Measurements from ENCODE around the gene CFLAR.
"Not testable (repeated sequence)": the region's sequence is repeated elsewhere in the genome, so short reads cannot be mapped to it uniquely, and the experiment has no call there.

The CFLAR gene

DNA sequence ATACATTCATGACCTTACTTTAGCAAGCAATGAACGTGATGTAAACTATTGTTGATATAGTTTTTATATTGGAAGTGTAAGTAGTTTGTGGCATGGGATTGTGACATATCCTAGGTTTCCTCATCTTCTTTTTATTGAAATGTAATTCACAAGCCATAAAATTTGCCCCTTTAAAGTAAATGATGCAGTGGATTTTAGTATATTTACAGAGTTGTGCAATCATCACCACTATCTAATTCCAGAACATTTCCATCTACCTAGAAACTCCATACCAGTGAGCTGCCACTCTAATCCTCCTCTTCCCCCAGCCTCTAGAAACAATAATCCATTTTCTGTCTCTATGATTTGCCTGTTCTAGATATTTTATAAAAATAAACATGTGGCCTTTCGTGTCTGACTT lies 56.3 kb downstream of the CFLAR start:
- DNase-seq, result no peak
- Mint-ChIP-seq H3K4me1 (peaks cover 19% of the 10 kb centered on the region), H3K4me3 (no peak overlapping the region), H3K9me3 (peaks cover 15% of the 10 kb centered on the region), H3K27me3 (no peaks in the 10 kb centered on the region), H3K27ac (no peak overlapping the region), H3K36me3 (ENCODE audit: low read depth) (peaks cover 5% of the 10 kb centered on the region)
- ATAC-seq, result no peak

DNA sequence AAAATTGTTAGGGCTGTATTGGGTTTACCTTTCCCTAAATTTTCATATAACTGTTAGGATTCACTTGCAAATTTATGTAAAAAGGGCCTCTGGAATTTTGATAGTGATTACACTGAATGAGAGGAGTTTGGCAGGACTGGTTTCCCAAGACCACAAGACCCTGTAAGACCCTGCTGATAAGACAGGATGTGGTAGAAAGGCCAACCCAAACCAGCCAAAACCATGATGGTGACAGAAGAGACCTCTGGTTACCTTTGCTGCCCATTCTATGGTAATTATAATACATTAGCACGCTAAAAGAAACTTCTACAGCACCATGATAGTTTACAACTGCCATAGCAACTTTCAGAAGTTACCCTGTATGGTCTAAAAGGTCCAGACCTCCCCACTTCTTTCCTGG lies 58.7 kb downstream of the CFLAR start:
- H3K27me3 Mint-ChIP-seq, result no peaks in the 10 kb centered on the region
- H3K36me3 Mint-ChIP-seq (ENCODE audit: low read depth), result no peaks in the 10 kb centered on the region
- peaks cover 16% of the 10 kb centered on the region for H3K4me1 Mint-ChIP-seq
- no peak overlapping the region for H3K27ac Mint-ChIP-seq
- ATAC-seq (no peak), DNase-seq (no peak)
- H3K9me3 Mint-ChIP-seq, result peaks cover 5% of the 10 kb centered on the region
- no peak overlapping the region for H3K4me3 Mint-ChIP-seq

- H3K27ac Mint-ChIP-seq, result no peak overlapping the region
- H3K4me1 Mint-ChIP-seq, result peaks cover 20% of the 10 kb centered on the region
- peaks cover 5% of the 10 kb centered on the region for H3K9me3 Mint-ChIP-seq
- H3K27me3 Mint-ChIP-seq, result no peaks in the 10 kb centered on the region
- DNase-seq (no peak), ATAC-seq (no peak)
- no peaks in the 10 kb centered on the region for H3K36me3 Mint-ChIP-seq (ENCODE audit: low read depth)
- no peak overlapping the region for H3K4me3 Mint-ChIP-seq
Observed at GRCh38 chr2:201176081-201176481, 60.1 kb downstream of the CFLAR start.

DNA sequence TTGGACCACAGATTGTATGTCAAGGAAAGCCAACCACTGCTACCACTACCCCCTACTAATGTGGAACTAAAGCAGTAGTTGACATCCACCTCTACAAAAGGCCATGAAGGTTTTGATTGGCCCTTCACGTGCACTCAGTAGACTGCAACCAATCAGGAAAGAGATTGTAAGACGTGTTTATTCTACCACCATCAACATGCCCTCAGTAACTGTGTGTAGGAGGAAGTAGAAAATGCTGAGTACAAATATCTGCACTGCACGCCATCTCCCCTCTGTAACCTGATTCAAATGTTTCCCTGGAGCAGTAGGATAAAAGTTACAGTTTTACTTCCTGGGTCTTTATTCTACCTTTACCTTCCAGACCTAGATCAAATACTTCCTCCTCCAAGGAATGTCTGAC lies 64.0 kb downstream of the CFLAR start:
- Mint-ChIP-seq H3K36me3 (ENCODE audit: low read depth) (no peaks in the 10 kb centered on the region), H3K4me1 (peaks cover 43% of the 10 kb centered on the region), H3K9me3 (no peaks in the 10 kb centered on the region), H3K27ac (no peak overlapping the region), H3K27me3 (no peaks in the 10 kb centered on the region), H3K4me3 (no peak overlapping the region)
- DNase-seq (no peak), ATAC-seq (peak; percentile 5)

DNA sequence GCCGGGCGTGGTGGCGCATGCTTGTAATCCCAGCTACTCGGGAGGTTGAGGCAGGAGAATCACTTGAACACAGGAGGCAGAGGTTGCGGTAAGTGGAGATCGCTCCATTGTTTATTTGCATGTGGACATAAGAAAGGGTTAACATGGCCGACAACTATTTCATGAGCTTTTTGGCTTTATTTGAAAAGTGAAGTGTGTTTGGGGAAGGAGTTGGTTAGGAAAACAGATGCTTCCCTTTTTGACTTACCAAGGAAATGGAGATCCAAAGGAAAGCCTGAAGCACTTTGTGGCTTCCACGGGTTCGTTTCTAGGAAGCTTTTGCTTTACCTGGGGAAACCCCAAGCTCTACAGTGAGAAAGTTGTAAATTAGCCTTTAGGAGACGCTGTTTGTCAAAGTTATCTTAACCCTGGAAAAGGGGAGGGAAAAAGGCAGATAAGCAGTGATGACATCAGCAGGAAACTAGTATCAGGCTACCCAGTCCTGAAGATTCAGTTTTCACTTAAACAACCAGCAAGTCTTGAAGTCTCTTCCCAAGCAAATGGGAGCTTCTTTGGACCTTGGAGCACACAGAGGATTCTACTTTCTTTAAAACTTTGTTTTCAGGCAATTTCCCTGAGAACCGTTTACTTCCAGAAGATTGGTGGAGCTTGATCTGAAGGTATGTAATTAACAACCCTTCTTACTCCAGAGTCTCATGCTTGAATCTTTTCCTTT lies 66.8 kb downstream of the CFLAR start, which contains the start of gene CASP10:
Gene CASP10 (plus strand): TSS at position 492 of the 715 bp plus-strand sequence. CDS start 2,637 bp downstream, outside the sequence.
- peaks cover 59% of the 10 kb centered on the region for H3K4me1 Mint-ChIP-seq
- H3K27ac Mint-ChIP-seq, result peak within 1 kb of the TSS; percentile 88
- no peaks in the 10 kb centered on the region for H3K27me3 Mint-ChIP-seq
- no peaks in the 10 kb centered on the region for H3K9me3 Mint-ChIP-seq
- peaks cover 15% of the 10 kb centered on the region for H3K36me3 Mint-ChIP-seq (ENCODE audit: low read depth)
- no peak for DNase-seq
- peak; percentile 75 for ATAC-seq
- H3K4me3 Mint-ChIP-seq, result peak within 1 kb of the TSS; percentile 89

DNA sequence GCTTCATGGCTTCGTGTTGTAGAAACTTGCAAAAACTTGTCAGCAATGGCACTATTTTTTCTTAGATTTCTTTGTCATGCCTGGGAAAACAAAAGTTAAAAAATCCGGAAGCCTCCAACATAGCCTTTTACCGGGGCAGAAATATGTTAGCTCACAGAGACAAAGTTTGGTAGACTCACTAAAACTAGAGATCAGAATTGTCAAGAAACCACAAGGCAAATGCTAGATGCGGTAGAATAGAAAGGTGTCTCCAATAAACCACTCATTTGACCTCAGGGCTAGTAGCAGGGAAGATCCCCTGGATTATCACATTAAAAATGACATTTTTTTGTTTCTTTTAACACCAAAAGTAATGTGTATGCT lies 67.4 kb downstream of the CFLAR start:
- Mint-ChIP-seq H3K27ac (peak overlapping the region; percentile 88), H3K27me3 (no peaks in the 10 kb centered on the region), H3K36me3 (ENCODE audit: low read depth) (peaks cover 20% of the 10 kb centered on the region), H3K4me3 (peak overlapping the region; percentile 89), H3K9me3 (no peaks in the 10 kb centered on the region), H3K4me1 (peaks cover 62% of the 10 kb centered on the region)
- DNase-seq (no peak), ATAC-seq (no peak)

GRCh38 chr2:201183835-201184234 lies 67.9 kb downstream of the CFLAR start:
- DNase-seq (peak; percentile 16), ATAC-seq (peak; percentile 25)
- H3K4me1 Mint-ChIP-seq, result peaks cover 66% of the 10 kb centered on the region
- H3K9me3 Mint-ChIP-seq, H3K27me3 Mint-ChIP-seq: not testable (repeated sequence)
- peaks cover 24% of the 10 kb centered on the region for H3K36me3 Mint-ChIP-seq (ENCODE audit: low read depth)
- H3K4me3 Mint-ChIP-seq, result peak overlapping the region; percentile 89
- peak overlapping the region; percentile 88 for H3K27ac Mint-ChIP-seq

DNA sequence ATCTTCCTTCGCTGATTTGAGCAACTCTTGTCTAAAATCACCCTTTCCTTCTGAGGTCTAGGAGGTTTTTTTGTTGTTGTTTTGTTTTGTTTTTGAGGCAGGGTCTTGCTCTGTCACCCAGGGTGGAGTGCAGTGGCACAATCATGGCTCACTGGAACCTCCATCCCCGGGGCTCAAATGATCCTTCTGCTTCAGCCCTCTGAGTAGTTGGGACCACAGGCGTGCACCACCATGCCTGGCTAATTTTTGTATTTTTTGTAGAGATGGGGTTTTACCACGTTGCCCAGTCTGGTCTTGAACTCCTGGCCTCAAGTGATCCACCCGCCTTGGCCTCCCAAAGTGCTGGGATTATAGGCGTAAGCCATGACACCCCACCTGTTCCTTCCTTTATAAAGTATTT lies 68.3 kb downstream of the CFLAR start:
- ATAC-seq, result peak; percentile 21

DNA sequence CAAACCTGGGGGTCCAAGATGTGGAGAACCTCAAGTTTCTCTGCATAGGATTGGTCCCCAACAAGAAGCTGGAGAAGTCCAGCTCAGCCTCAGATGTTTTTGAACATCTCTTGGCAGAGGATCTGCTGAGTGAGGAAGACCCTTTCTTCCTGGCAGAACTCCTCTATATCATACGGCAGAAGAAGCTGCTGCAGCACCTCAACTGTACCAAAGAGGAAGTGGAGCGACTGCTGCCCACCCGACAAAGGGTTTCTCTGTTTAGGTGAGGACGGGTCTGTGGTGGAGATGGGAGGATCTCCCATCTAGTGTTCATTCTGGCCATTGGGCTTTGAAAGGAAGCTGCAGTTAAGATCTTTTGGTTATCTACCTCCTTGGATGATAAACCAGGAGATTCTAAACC lies 69.9 kb downstream of the CFLAR start:
- H3K4me3 Mint-ChIP-seq, result peak overlapping the region; percentile 89
- no peaks in the 10 kb centered on the region for H3K27me3 Mint-ChIP-seq
- peaks cover 75% of the 10 kb centered on the region for H3K4me1 Mint-ChIP-seq
- H3K36me3 Mint-ChIP-seq (ENCODE audit: low read depth), result peaks cover 33% of the 10 kb centered on the region
- ATAC-seq (no peak), DNase-seq (peak; percentile 27)
- no peaks in the 10 kb centered on the region for H3K9me3 Mint-ChIP-seq
- H3K27ac Mint-ChIP-seq, result peak overlapping the region; percentile 88

More for the DNA sequence above, 68.3 kb downstream of the CFLAR start:
- not testable (repeated sequence) for DNase-seq, H3K9me3 Mint-ChIP-seq, H3K27me3 Mint-ChIP-seq
- Mint-ChIP-seq H3K27ac (peak overlapping the region; percentile 88), H3K36me3 (ENCODE audit: low read depth) (peaks cover 26% of the 10 kb centered on the region), H3K4me3 (peak overlapping the region; percentile 89), H3K4me1 (peaks cover 67% of the 10 kb centered on the region)

GRCh38 chr2:201186982-201187381 lies 71.0 kb downstream of the CFLAR start:
- ATAC-seq (no peak), DNase-seq (no peak)
- Mint-ChIP-seq H3K27me3 (no peaks in the 10 kb centered on the region), H3K36me3 (ENCODE audit: low read depth) (peaks cover 37% of the 10 kb centered on the region), H3K9me3 (no peaks in the 10 kb centered on the region), H3K27ac (peak overlapping the region; percentile 54), H3K4me3 (no peak overlapping the region), H3K4me1 (peaks cover 84% of the 10 kb centered on the region)

DNA sequence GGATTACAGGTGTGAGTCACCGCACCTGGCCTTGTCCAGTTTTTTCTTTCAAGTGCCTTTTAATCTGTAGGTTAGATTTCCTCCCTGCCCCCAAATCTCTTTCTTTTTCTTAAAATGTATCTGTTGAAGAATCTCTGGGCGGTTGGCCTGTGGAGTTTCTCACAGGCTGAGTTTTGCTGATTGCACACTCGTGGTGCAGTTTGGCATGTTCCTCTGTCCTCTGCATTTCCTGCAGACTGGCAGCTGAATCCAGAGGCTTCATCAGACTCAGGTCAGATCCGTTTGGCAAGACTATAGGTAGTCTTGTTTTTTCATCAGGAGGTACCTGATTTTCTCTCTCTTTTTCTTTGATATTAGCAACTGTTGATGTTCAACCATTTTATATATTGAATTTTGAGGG lies 72.5 kb downstream of the CFLAR start:
- ATAC-seq (no peak), DNase-seq (no peak)
- Mint-ChIP-seq H3K27ac (no peak overlapping the region), H3K4me3 (no peak overlapping the region), H3K9me3 (no peaks in the 10 kb centered on the region), H3K36me3 (ENCODE audit: low read depth) (peaks cover 43% of the 10 kb centered on the region), H3K4me1 (peaks cover 82% of the 10 kb centered on the region), H3K27me3 (no peaks in the 10 kb centered on the region)

GRCh38 chr2:201191132-201191875 lies 75.3 kb downstream of the CFLAR start:
- Mint-ChIP-seq H3K36me3 (ENCODE audit: low read depth) (peaks cover 58% of the 10 kb centered on the region), H3K4me1 (peaks cover 84% of the 10 kb centered on the region), H3K27ac (no peak overlapping the region), H3K27me3 (no peaks in the 10 kb centered on the region), H3K4me3 (no peak overlapping the region), H3K9me3 (no peaks in the 10 kb centered on the region)
- DNase-seq, result no peak
- no peak for ATAC-seq

DNA sequence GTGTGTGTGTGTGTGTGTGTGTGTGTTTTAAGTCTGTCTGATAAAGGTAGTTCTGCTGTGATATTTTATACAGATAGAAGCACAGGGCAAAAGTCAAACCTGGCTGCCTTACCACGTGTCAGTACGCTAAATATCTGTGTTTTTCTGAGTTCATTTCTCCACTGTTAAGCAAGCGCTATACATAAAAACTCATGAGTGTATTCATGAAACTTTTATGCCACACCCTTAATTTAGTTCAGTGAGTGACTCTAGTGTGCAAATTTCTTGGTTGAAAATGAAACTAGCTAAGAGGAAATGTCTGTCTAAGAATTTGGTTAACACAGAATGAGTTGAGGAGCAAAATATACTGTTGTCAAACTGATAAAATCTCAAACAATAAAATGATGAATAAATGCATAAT lies 78.1 kb downstream of the CFLAR start:
- DNase-seq (no peak), ATAC-seq (peak; percentile 97)
- Mint-ChIP-seq H3K27ac (peak overlapping the region; percentile 70), H3K4me3 (peak overlapping the region; percentile 47), H3K36me3 (ENCODE audit: low read depth) (peaks cover 52% of the 10 kb centered on the region), H3K4me1 (peaks cover 66% of the 10 kb centered on the region), H3K9me3 (no peaks in the 10 kb centered on the region), H3K27me3 (no peaks in the 10 kb centered on the region)

DNA sequence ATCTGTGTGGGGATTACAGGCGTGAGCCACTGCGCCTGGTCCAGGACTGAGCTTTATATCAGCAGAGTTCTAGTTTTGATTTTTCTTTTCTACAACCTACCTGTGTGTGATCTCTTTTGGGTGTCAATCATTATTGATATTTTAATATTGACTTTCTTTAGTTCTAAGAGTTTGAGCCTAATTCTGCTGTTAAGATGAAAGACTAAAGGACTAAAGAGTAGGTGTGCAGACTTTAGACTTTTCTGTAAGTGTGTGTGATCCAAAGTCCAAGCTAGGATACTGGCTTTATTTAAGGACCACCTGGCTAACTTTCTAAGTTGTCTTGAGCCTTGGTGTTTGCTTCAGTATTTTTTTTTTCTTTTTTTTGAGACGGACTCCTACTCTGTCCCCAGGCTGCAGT lies 79.4 kb downstream of the CFLAR start:
- DNase-seq, result no peak
- H3K27ac Mint-ChIP-seq, result no peak overlapping the region
- no peak overlapping the region for H3K4me3 Mint-ChIP-seq
- peaks cover 57% of the 10 kb centered on the region for H3K4me1 Mint-ChIP-seq
- ATAC-seq, result no peak
- H3K36me3 Mint-ChIP-seq (ENCODE audit: low read depth), result peaks cover 52% of the 10 kb centered on the region
- no peaks in the 10 kb centered on the region for H3K27me3 Mint-ChIP-seq
- H3K9me3 Mint-ChIP-seq, result no peaks in the 10 kb centered on the region

DNA sequence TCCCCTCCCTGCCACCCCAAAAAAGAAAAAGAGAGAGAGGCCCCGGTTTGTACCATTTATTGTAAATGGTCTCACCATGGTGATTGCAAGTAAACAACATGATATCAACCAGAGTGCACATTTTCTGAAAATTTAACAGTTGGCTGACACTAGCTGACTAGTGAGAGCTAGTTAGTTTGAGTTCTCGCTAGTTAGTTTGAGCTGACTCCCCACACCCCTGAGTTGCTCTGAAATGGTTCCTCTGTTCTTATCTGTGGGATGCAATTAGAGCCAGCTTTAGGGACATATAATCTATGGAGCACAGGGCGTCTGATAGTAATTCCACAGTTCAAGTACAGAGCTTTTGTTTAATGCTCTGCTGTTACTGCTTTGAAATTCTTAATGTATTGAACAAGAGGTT lies 80.0 kb downstream of the CFLAR start:
- H3K4me1 Mint-ChIP-seq, result peaks cover 54% of the 10 kb centered on the region
- no peaks in the 10 kb centered on the region for H3K27me3 Mint-ChIP-seq
- DNase-seq (no peak), ATAC-seq (no peak)
- peaks cover 51% of the 10 kb centered on the region for H3K36me3 Mint-ChIP-seq (ENCODE audit: low read depth)
- H3K27ac Mint-ChIP-seq, result no peak overlapping the region
- no peaks in the 10 kb centered on the region for H3K9me3 Mint-ChIP-seq
- no peak overlapping the region for H3K4me3 Mint-ChIP-seq

Data from activated naive CD8-positive, alpha-beta T cell treated with anti-CD3 and anti-CD28 coated beads, Interleukin-2, amount 50 U/mL, for 24 hours (primary cell).